K562 (cell line): Measurements from ENCODE around the gene HOPX. TPM values are rescaled to one million over a fixed set of nuclear protein-coding genes. Genes with fewer than 3 reads are reported as not detected.

ENCODE experiments used
- ARHGAP35 ChIP-seq: fragments of 450-650 bp; IDR thresholded peaks from 2 replicates; pipeline ENCODE4 v1.6.1; 2018; ENCODE audit not compliant: partially characterized antibody
- PHB2 ChIP-seq: fragments of 450-650 bp; IDR thresholded peaks from 2 replicates; pipeline ENCODE4 v1.6.1; 2017; ENCODE audit warnings: low read depth
- SP1 ChIP-seq: sonication (generic); formaldehyde crosslinking; IDR thresholded peaks from 2 replicates; pipeline ENCODE4 v1.8.1; 2022; ENCODE audit warnings: mild to moderate bottlenecking, missing genetic modification reagents
- TRIM25 ChIP-seq: fragments of 450-650 bp; IDR thresholded peaks from 2 replicates; pipeline ENCODE4 v1.7.0; 2016; ENCODE audit warnings: borderline replicate concordance
- ZNF212 ChIP-seq: fragments of 450-650 bp; formaldehyde crosslinking; IDR thresholded peaks from 2 replicates; pipeline ENCODE4 v1.4.0; 2020; ENCODE audit warnings: mild to moderate bottlenecking
- ZNF740 ChIP-seq, 3 experiments: fragments of 200-800 bp in 1 of 3; sonication (Bioruptor generic) in 1 of 3; sonication (generic) in 1 of 3; formaldehyde crosslinking in 1 of 3; IDR thresholded peaks; 2 replicates each; pipeline versions ENCODE4 v1.6.1 to v1.8.0; 2016 to 2022; ENCODE audit warnings: mild to moderate bottlenecking in 2 of 3, missing compliant biosample characterization in 2 of 3, missing genetic modification characterization in 2 of 3, missing genetic modification reagents in 1 of 3
- polyA plus RNA-seq, 8 experiments: library from polyadenylated mRNA; depleted of rRNA in 4 of 8; stranded (reverse) in 5 of 8; unstranded in 3 of 8; fragments of >200 nt; fragmentation: Nextera tagmentation in 2 of 8; fragmentation: Illumina TruSeq in 1 of 8; extraction: Ambion mirVana in 2 of 8; extraction: Trizol in 1 of 8; gene quantifications; 2 replicates each; pipeline versions ENCODE4 v1.2.1 to v1.2.3, GENCODE V29; 2011 to 2014; ENCODE audit warnings: inconsistent platforms in 1 of 8, missing spikeins in 1 of 8
- total RNA-seq, 7 experiments: library from RNA; depleted of rRNA in 6 of 7; stranded (reverse); fragments of >200 nt in 6 of 7; fragmentation: Illumina TruSeq in 2 of 7; extraction: Trizol in 2 of 7; gene quantifications; 2 replicates each; pipeline versions ENCODE4 v1.2.1 to v1.2.3, GENCODE V29; 2011 to 2021; ENCODE audit warnings: low replicate concordance in 1 of 7
- TF ChIP-seq, protein P1 (sequence below): fragments of 200-600 bp; sonication (generic); IDR thresholded peaks from one replicate; pipeline ENCODE4 v1.6.1; 2012; ENCODE audit warnings: mild to moderate bottlenecking, low read depth, low read length, inconsistent platforms
- TF ChIP-seq, protein P2 (sequence below): fragments of 450-650 bp; IDR thresholded peaks from 2 replicates; pipeline ENCODE4 v1.7.1; 2018; ENCODE audit warnings: mild to moderate bottlenecking, low read depth; ENCODE audit not compliant: partially characterized antibody
- TF ChIP-seq, protein P3 (sequence below): fragments of 450-650 bp; formaldehyde crosslinking; IDR thresholded peaks from 2 replicates; pipeline ENCODE4 v1.4.0; 2022; ENCODE audit warnings: missing genetic modification characterization

HOPX gene
- total and polyA plus RNA-seq, 9 of the 15 experiments (the other 6 are each of a cell fraction or from before 2014, with no cell fraction given), result 0.24 TPM; not detected in 8

DNA sequence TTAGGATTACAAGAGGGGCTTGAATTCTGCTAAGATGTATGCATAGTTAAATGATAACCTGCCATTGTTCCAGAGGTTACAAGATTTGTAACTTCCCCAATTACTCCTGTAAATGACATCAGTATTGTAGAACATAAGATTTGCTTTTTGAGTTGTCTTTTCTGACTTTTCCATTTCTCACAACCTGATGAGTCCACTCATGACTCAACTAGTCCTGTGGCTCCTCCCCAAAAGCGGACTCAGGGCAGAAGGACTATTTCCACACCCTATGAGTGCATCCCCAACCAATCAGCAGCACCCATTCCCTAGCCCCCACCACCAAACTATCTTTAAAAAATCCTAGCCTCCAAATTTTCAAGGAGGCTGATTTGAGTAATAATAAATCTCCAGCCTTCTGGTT is 54.7 kb downstream of the HOPX start (continued):
- TF ChIP-seq, protein P1, sequence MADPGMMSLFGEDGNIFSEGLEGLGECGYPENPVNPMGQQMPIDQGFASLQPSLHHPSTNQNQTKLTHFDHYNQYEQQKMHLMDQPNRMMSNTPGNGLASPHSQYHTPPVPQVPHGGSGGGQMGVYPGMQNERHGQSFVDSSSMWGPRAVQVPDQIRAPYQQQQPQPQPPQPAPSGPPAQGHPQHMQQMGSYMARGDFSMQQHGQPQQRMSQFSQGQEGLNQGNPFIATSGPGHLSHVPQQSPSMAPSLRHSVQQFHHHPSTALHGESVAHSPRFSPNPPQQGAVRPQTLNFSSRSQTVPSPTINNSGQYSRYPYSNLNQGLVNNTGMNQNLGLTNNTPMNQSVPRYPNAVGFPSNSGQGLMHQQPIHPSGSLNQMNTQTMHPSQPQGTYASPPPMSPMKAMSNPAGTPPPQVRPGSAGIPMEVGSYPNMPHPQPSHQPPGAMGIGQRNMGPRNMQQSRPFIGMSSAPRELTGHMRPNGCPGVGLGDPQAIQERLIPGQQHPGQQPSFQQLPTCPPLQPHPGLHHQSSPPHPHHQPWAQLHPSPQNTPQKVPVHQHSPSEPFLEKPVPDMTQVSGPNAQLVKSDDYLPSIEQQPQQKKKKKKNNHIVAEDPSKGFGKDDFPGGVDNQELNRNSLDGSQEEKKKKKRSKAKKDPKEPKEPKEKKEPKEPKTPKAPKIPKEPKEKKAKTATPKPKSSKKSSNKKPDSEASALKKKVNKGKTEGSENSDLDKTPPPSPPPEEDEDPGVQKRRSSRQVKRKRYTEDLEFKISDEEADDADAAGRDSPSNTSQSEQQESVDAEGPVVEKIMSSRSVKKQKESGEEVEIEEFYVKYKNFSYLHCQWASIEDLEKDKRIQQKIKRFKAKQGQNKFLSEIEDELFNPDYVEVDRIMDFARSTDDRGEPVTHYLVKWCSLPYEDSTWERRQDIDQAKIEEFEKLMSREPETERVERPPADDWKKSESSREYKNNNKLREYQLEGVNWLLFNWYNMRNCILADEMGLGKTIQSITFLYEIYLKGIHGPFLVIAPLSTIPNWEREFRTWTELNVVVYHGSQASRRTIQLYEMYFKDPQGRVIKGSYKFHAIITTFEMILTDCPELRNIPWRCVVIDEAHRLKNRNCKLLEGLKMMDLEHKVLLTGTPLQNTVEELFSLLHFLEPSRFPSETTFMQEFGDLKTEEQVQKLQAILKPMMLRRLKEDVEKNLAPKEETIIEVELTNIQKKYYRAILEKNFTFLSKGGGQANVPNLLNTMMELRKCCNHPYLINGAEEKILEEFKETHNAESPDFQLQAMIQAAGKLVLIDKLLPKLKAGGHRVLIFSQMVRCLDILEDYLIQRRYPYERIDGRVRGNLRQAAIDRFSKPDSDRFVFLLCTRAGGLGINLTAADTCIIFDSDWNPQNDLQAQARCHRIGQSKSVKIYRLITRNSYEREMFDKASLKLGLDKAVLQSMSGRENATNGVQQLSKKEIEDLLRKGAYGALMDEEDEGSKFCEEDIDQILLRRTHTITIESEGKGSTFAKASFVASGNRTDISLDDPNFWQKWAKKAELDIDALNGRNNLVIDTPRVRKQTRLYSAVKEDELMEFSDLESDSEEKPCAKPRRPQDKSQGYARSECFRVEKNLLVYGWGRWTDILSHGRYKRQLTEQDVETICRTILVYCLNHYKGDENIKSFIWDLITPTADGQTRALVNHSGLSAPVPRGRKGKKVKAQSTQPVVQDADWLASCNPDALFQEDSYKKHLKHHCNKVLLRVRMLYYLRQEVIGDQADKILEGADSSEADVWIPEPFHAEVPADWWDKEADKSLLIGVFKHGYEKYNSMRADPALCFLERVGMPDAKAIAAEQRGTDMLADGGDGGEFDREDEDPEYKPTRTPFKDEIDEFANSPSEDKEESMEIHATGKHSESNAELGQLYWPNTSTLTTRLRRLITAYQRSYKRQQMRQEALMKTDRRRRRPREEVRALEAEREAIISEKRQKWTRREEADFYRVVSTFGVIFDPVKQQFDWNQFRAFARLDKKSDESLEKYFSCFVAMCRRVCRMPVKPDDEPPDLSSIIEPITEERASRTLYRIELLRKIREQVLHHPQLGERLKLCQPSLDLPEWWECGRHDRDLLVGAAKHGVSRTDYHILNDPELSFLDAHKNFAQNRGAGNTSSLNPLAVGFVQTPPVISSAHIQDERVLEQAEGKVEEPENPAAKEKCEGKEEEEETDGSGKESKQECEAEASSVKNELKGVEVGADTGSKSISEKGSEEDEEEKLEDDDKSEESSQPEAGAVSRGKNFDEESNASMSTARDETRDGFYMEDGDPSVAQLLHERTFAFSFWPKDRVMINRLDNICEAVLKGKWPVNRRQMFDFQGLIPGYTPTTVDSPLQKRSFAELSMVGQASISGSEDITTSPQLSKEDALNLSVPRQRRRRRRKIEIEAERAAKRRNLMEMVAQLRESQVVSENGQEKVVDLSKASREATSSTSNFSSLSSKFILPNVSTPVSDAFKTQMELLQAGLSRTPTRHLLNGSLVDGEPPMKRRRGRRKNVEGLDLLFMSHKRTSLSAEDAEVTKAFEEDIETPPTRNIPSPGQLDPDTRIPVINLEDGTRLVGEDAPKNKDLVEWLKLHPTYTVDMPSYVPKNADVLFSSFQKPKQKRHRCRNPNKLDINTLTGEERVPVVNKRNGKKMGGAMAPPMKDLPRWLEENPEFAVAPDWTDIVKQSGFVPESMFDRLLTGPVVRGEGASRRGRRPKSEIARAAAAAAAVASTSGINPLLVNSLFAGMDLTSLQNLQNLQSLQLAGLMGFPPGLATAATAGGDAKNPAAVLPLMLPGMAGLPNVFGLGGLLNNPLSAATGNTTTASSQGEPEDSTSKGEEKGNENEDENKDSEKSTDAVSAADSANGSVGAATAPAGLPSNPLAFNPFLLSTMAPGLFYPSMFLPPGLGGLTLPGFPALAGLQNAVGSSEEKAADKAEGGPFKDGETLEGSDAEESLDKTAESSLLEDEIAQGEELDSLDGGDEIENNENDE, result no peak
- TF ChIP-seq, protein P2, sequence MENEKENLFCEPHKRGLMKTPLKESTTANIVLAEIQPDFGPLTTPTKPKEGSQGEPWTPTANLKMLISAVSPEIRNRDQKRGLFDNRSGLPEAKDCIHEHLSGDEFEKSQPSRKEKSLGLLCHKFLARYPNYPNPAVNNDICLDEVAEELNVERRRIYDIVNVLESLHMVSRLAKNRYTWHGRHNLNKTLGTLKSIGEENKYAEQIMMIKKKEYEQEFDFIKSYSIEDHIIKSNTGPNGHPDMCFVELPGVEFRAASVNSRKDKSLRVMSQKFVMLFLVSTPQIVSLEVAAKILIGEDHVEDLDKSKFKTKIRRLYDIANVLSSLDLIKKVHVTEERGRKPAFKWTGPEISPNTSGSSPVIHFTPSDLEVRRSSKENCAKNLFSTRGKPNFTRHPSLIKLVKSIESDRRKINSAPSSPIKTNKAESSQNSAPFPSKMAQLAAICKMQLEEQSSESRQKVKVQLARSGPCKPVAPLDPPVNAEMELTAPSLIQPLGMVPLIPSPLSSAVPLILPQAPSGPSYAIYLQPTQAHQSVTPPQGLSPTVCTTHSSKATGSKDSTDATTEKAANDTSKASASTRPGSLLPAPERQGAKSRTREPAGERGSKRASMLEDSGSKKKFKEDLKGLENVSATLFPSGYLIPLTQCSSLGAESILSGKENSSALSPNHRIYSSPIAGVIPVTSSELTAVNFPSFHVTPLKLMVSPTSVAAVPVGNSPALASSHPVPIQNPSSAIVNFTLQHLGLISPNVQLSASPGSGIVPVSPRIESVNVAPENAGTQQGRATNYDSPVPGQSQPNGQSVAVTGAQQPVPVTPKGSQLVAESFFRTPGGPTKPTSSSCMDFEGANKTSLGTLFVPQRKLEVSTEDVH, result no peak
- TF ChIP-seq TRIM25 (no peak), PHB2 (no peak), SP1 (CRISPR knock-in tag) (no peak), ZNF212 (no peak), ZNF740 (CRISPR knock-in tag; IDR thresholded peaks at IDR 0.05) (no peak), ZNF740 (tag; IDR thresholded peaks at IDR 0.05) (no peak), ARHGAP35 (no peak)
- TF ChIP-seq, protein P3, sequence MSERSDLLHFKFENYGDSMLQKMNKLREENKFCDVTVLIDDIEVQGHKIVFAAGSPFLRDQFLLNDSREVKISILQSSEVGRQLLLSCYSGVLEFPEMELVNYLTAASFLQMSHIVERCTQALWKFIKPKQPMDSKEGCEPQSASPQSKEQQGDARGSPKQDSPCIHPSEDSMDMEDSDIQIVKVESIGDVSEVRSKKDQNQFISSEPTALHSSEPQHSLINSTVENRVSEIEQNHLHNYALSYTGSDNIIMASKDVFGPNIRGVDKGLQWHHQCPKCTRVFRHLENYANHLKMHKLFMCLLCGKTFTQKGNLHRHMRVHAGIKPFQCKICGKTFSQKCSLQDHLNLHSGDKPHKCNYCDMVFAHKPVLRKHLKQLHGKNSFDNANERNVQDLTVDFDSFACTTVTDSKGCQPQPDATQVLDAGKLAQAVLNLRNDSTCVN (CRISPR knock-in tag), result no peak
